ENCODE data around the gene LIF.

The LIF gene

GRCh38 chr22:30190574-30190973, 56.0 kb downstream of the LIF start:
- Histone ChIP-seq H3K27me3 (replicated peaks; ENCODE audit: control insufficient read depth, insufficient read depth, low read length) (no peaks in the 10 kb centered on the region), H3K36me3 (ENCODE audit: control insufficient read depth, insufficient read depth, low read length) (no peaks in the 10 kb centered on the region), H3K4me3 (replicated peaks; ENCODE audit: low read depth, low read length) (no peak overlapping the region)
- no peak for DNase-seq (ENCODE audit: extremely low read depth, insufficient read length)
- TF ChIP-seq, protein P1, sequence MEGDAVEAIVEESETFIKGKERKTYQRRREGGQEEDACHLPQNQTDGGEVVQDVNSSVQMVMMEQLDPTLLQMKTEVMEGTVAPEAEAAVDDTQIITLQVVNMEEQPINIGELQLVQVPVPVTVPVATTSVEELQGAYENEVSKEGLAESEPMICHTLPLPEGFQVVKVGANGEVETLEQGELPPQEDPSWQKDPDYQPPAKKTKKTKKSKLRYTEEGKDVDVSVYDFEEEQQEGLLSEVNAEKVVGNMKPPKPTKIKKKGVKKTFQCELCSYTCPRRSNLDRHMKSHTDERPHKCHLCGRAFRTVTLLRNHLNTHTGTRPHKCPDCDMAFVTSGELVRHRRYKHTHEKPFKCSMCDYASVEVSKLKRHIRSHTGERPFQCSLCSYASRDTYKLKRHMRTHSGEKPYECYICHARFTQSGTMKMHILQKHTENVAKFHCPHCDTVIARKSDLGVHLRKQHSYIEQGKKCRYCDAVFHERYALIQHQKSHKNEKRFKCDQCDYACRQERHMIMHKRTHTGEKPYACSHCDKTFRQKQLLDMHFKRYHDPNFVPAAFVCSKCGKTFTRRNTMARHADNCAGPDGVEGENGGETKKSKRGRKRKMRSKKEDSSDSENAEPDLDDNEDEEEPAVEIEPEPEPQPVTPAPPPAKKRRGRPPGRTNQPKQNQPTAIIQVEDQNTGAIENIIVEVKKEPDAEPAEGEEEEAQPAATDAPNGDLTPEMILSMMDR (IDR thresholded peaks at IDR 0.05; ENCODE audit: insufficient read depth, low read length, poor library complexity, severe bottlenecking), result no peak
